Stimulated activated CD8-positive, alpha-beta memory T cell treated with anti-CD3 and anti-CD28 coated beads, Interleukin-15, amount 100 ng/mL, for 4 hours (primary cell): ENCODE results near the gene MCEE.
"Not testable (repeated sequence)": the region's sequence is repeated elsewhere in the genome, so short reads cannot be mapped to it uniquely, and the experiment has no call there.

Source experiments
- DNase-seq, 2 donors: peaks; one replicate each; pipeline ENCODE4 v3.0.0-alpha.2; 2020; ENCODE audit warnings: low read depth in 2 of 2

MCEE gene

GRCh38 chr2:71129114-71129901 lies 721 bp downstream of the MCEE start:
- no peak for DNase-seq

- no peak for DNase-seq
These were observed 3.1 kb downstream of the MCEE start for GRCh38 chr2:71126957-71127356.

GRCh38 chr2:71125506-71126294 lies 4.3 kb downstream of the MCEE start:
- no peak for DNase-seq

GRCh38 chr2:71122387-71123298 lies 7.4 kb downstream of the MCEE start:
- no peak for DNase-seq

GRCh38 chr2:71121479-71121878 lies 8.6 kb downstream of the MCEE start:
- no peak for DNase-seq

- no peak for DNase-seq
These were observed 9.8 kb downstream of the MCEE start for GRCh38 chr2:71120195-71120594.

GRCh38 chr2:71117063-71117462 lies 13.0 kb downstream of the MCEE start:
- DNase-seq, result no peak

- DNase-seq, result no peak
These were observed 16.2 kb downstream of the MCEE start for GRCh38 chr2:71113843-71114242.

- no peak for DNase-seq
These were observed 21.9 kb downstream of the MCEE start for GRCh38 chr2:71108091-71108490.

- DNase-seq, result not testable (repeated sequence)
These were observed 23.6 kb downstream of the MCEE start for GRCh38 chr2:71106463-71106862.

GRCh38 chr2:71103809-71104208 lies 26.2 kb downstream of the MCEE start:
- no peak for DNase-seq

GRCh38 chr2:71102981-71103681 lies 26.9 kb downstream of the MCEE start:
- DNase-seq, result no peak

GRCh38 chr2:71101656-71102055 lies 28.4 kb downstream of the MCEE start:
- DNase-seq, result no peak

GRCh38 chr2:71100195-71100964 lies 29.6 kb downstream of the MCEE start:
- no peak for DNase-seq

- not testable (repeated sequence) for DNase-seq
These were observed 37.4 kb downstream of the MCEE start for GRCh38 chr2:71092491-71093260.

GRCh38 chr2:71091808-71092207 lies 38.2 kb downstream of the MCEE start:
- not testable (repeated sequence) for DNase-seq

GRCh38 chr2:71089475-71089874 lies 40.6 kb downstream of the MCEE start:
- DNase-seq, result not testable (repeated sequence)

GRCh38 chr2:71085325-71086003 lies 44.6 kb downstream of the MCEE start:
- not testable (repeated sequence) for DNase-seq

- not testable (repeated sequence) for DNase-seq
These were observed 46.2 kb downstream of the MCEE start for GRCh38 chr2:71083752-71084312.
